Trophoblast cell (in vitro differentiated cells and primary cell): ENCODE data around the gene SCARF2.
A peak's percentile ranks its signal among the peaks of the same experiment; 100 is the strongest.

Experiments used
- DNase-seq, 2 donors: peaks; one replicate each; pipeline ENCODE4 v3.0.0-alpha.2; 2016
- H2AFZ ChIP-seq: 2 replicates; pipeline ENCODE4 v1.6.1; 2013; ENCODE audit warnings: low read length, moderate library complexity, mild to moderate bottlenecking; ENCODE audit not compliant: insufficient read depth, poor library complexity
- H2AK5ac ChIP-seq: 2 replicates; pipeline ENCODE4 v1.6.1; 2013; ENCODE audit warnings: mild to moderate bottlenecking, low read length
- H2BK120ac ChIP-seq: 2 replicates; pipeline ENCODE4 v1.6.1; 2013; ENCODE audit warnings: low read length, mild to moderate bottlenecking, moderate library complexity; ENCODE audit not compliant: insufficient read depth, poor library complexity
- H2BK12ac ChIP-seq: 2 replicates; pipeline ENCODE4 v1.6.1; 2013; ENCODE audit warnings: mild to moderate bottlenecking, low read length, moderate library complexity
- H2BK5ac ChIP-seq: 2 replicates; pipeline ENCODE4 v1.6.1; 2013; ENCODE audit warnings: low read length, low read depth, moderate library complexity, mild to moderate bottlenecking; ENCODE audit not compliant: poor library complexity
- H3K14ac ChIP-seq: 2 replicates; pipeline ENCODE4 v1.6.1; 2013; ENCODE audit warnings: mild to moderate bottlenecking, low read length
- H3K18ac ChIP-seq: 2 replicates; pipeline ENCODE4 v1.6.1; 2013; ENCODE audit warnings: mild to moderate bottlenecking, low read length
- H3K23ac ChIP-seq: 2 replicates; pipeline ENCODE4 v1.6.1; 2013; ENCODE audit warnings: low read length
- H3K27ac ChIP-seq: 2 replicates; pipeline ENCODE4 v1.5.1; 2013; ENCODE audit warnings: low read depth, mild to moderate bottlenecking, inconsistent platforms, low read length, moderate library complexity
- H3K27me3 ChIP-seq: 2 replicates; pipeline ENCODE4 v1.6.1; 2013; ENCODE audit warnings: inconsistent platforms, mild to moderate bottlenecking, low read length, moderate library complexity; ENCODE audit not compliant: insufficient read depth
- H3K36me3 ChIP-seq, 2 experiments: 1 replicate in 1 of 2; 2 replicates in 1 of 2; pipeline ENCODE4 v1.6.1; 2013; ENCODE audit warnings: low read length in 2 of 2, mild to moderate bottlenecking in 2 of 2, moderate library complexity in 1 of 2; ENCODE audit not compliant: insufficient read depth in 2 of 2, control insufficient read depth in 1 of 2
- H3K4ac ChIP-seq: 2 replicates; pipeline ENCODE4 v1.6.1; 2013; ENCODE audit warnings: low read depth, mild to moderate bottlenecking, low read length, moderate library complexity
- H3K4me1 ChIP-seq, 2 experiments: 1 replicate in 1 of 2; 2 replicates in 1 of 2; pipeline ENCODE4 v1.6.1; 2013; ENCODE audit warnings: low read length in 2 of 2, mild to moderate bottlenecking in 2 of 2, moderate library complexity in 1 of 2; ENCODE audit not compliant: insufficient read depth in 2 of 2, control insufficient read depth in 1 of 2
- H3K4me2 ChIP-seq: 2 replicates; pipeline ENCODE4 v1.6.1; 2013; ENCODE audit warnings: inconsistent platforms, mild to moderate bottlenecking, low read length, moderate library complexity
- H3K4me3 ChIP-seq: 2 replicates; pipeline ENCODE4 v1.5.1; 2013; ENCODE audit warnings: mild to moderate bottlenecking, low read depth, low read length, inconsistent platforms
- H3K79me1 ChIP-seq: one replicate; pipeline ENCODE4 v1.6.1; 2013; ENCODE audit warnings: low read length
- H3K79me2 ChIP-seq: 2 replicates; pipeline ENCODE4 v1.6.1; 2013; ENCODE audit warnings: low read length, mild to moderate bottlenecking; ENCODE audit not compliant: control insufficient read depth, insufficient read depth, poor library complexity
- H3K9ac ChIP-seq: 2 replicates; pipeline ENCODE4 v1.6.1; 2013; ENCODE audit warnings: mild to moderate bottlenecking, low read length
- H3K9me3 ChIP-seq: 2 replicates; pipeline ENCODE4 v1.6.1; 2013; ENCODE audit warnings: low read depth, mild to moderate bottlenecking, control low read depth, inconsistent platforms, low read length; ENCODE audit not compliant: insufficient read depth
- H4K12ac ChIP-seq: 2 replicates; pipeline ENCODE4 v1.6.1; 2013; ENCODE audit warnings: low read depth, mild to moderate bottlenecking, low read length, moderate library complexity
- H4K8ac ChIP-seq: 2 replicates; pipeline ENCODE4 v1.6.1; 2013; ENCODE audit warnings: low read depth, mild to moderate bottlenecking, low read length, moderate library complexity
- H4K91ac ChIP-seq: one replicate; pipeline ENCODE4 v1.6.1; 2013; ENCODE audit warnings: low read depth, mild to moderate bottlenecking, low read length, moderate library complexity
- WGBS: extraction: QIAGEN DNeasy Blood & Tissue Kit; methylation state at CpG from one replicate; pipeline ENCODE4 v1.1.7; 2013; ENCODE audit warnings: missing lambda C conversion rate; ENCODE audit not compliant: insufficient read length, insufficient coverage; ENCODE audit errors: extremely low coverage; 5-methylcytosine and 5-hydroxymethylcytosine counted together

SCARF2 gene

GRCh38 chr22:20423906-20424551, 13.6 kb downstream of the SCARF2 start:
- Histone ChIP-seq H3K4me2 (no peak overlapping the region), H2BK5ac (no peak overlapping the region), H4K91ac (no peak overlapping the region), H2AFZ (no peak overlapping the region), H3K4ac (no peak overlapping the region), H3K14ac (no peak overlapping the region), H3K4me3 (no peak overlapping the region), H3K79me2 (no peaks in the 10 kb centered on the region), H4K12ac (no peak overlapping the region), H4K8ac (no peak overlapping the region), H3K9me3 (peaks cover 6% of the 10 kb centered on the region), H3K23ac (no peak overlapping the region), H3K18ac (no peak overlapping the region), H3K36me3 (peaks cover 31 to 42% of the 10 kb centered on the region in 2 experiments), H2BK12ac (no peak overlapping the region), H3K27me3 (no peaks in the 10 kb centered on the region), H3K27ac (no peak overlapping the region), H2AK5ac (no peak overlapping the region), H2BK120ac (no peak overlapping the region), H3K4me1 (peaks cover 3 to 4% of the 10 kb centered on the region in 2 experiments), H3K9ac (no peak overlapping the region), H3K79me1 (no peaks in the 10 kb centered on the region)
- DNase-seq: peak; percentile 17 to 41
- WGBS: no CpG with 5 or more reads among the region's 31 CpGs

GRCh38 chr22:20423008-20423905, 14.4 kb downstream of the SCARF2 start:
- Histone ChIP-seq H3K4me1 (peaks cover 4 to 6% of the 10 kb centered on the region in 2 experiments), H2BK5ac (no peak overlapping the region), H3K23ac (no peak overlapping the region), H3K4me3 (no peak overlapping the region), H3K9me3 (peaks cover 2% of the 10 kb centered on the region), H3K14ac (no peak overlapping the region), H3K4me2 (no peak overlapping the region), H3K79me1 (peaks cover 3% of the 10 kb centered on the region), H3K79me2 (peaks cover 1% of the 10 kb centered on the region), H4K91ac (no peak overlapping the region), H2BK12ac (no peak overlapping the region), H3K18ac (no peak overlapping the region), H4K8ac (no peak overlapping the region), H4K12ac (peak overlapping the region; percentile 16), H2AFZ (no peak overlapping the region), H2AK5ac (peak overlapping the region; percentile 6), H2BK120ac (no peak overlapping the region), H3K27ac (no peak overlapping the region), H3K27me3 (no peaks in the 10 kb centered on the region), H3K4ac (no peak overlapping the region), H3K9ac (no peak overlapping the region), H3K36me3 (peaks cover 24 to 36% of the 10 kb centered on the region in 2 experiments)
- no peak for DNase-seq
- WGBS: no CpG with 5 or more reads among the region's 20 CpGs

GRCh38 chr22:20422271-20423007, 15.2 kb downstream of the SCARF2 start:
- peaks cover 2% of the 10 kb centered on the region for H3K79me2 ChIP-seq

GRCh38 chr22:20421507-20421874, 16.1 kb downstream of the SCARF2 start:
- no CpG with 5 or more reads among the region's 7 CpGs for WGBS
- H3K79me1 ChIP-seq: peaks cover 3% of the 10 kb centered on the region
- no peak overlapping the region for H4K12ac ChIP-seq
- H3K23ac ChIP-seq: no peak overlapping the region
- no peak overlapping the region for H2AK5ac ChIP-seq
- H3K9me3 ChIP-seq: no peaks in the 10 kb centered on the region
- H4K8ac ChIP-seq: no peak overlapping the region
- no peak overlapping the region for H2BK12ac ChIP-seq
- H3K4me2 ChIP-seq: no peak overlapping the region
- no peak overlapping the region for H3K4me3 ChIP-seq
- no peak overlapping the region for H2BK5ac ChIP-seq
- H3K27me3 ChIP-seq: no peaks in the 10 kb centered on the region
- H3K36me3 ChIP-seq: peaks cover 13 to 24% of the 10 kb centered on the region in 2 experiments
- H2BK120ac ChIP-seq: no peak overlapping the region
- H2AFZ ChIP-seq: no peak overlapping the region
- peaks cover 4 to 6% of the 10 kb centered on the region in 2 experiments for H3K4me1 ChIP-seq
- no peak overlapping the region for H3K14ac ChIP-seq
- H3K18ac ChIP-seq: no peak overlapping the region
- H3K79me2 ChIP-seq: peaks cover 2% of the 10 kb centered on the region
- no peak overlapping the region for H3K4ac ChIP-seq
- DNase-seq: peak; percentile 68 to 85
- no peak overlapping the region for H4K91ac ChIP-seq
- H3K27ac ChIP-seq: no peak overlapping the region
- no peak overlapping the region for H3K9ac ChIP-seq

More at GRCh38 chr22:20422271-20423007, 15.2 kb downstream of the SCARF2 start:
- no peak for DNase-seq
- Histone ChIP-seq H3K9ac (no peak overlapping the region), H3K23ac (no peak overlapping the region), H3K18ac (no peak overlapping the region), H4K8ac (no peak overlapping the region), H3K4me1 (peaks cover 4 to 6% of the 10 kb centered on the region in 2 experiments), H3K27ac (no peak overlapping the region), H3K36me3 (peaks cover 20 to 31% of the 10 kb centered on the region in 2 experiments), H3K4me3 (no peak overlapping the region), H3K79me1 (peaks cover 3% of the 10 kb centered on the region), H2AFZ (no peak overlapping the region), H3K4me2 (no peak overlapping the region), H4K12ac (no peak overlapping the region), H2BK120ac (no peak overlapping the region), H3K14ac (no peak overlapping the region), H2AK5ac (no peak overlapping the region), H4K91ac (no peak overlapping the region), H2BK12ac (no peak overlapping the region), H2BK5ac (no peak overlapping the region), H3K27me3 (no peaks in the 10 kb centered on the region), H3K9me3 (peaks cover 2% of the 10 kb centered on the region), H3K4ac (no peak overlapping the region)
- 100% methylated on average over 1 of the region's 21 CpGs for WGBS
